NT2/D1 (cell line): ENCODE data around the gene EFHC1.

Experiments used
- DNase-seq: peaks from one replicate; pipeline ENCODE4 v3.0.0-alpha.2; 2011; ENCODE audit warnings: low read depth, low spot score
- H3K27me3 ChIP-seq: 2 replicates; pipeline ENCODE4 v1.6.0; 2011; ENCODE audit warnings: mild to moderate bottlenecking; ENCODE audit not compliant: insufficient read length, insufficient read depth
- H3K36me3 ChIP-seq: 2 replicates; pipeline ENCODE4 v1.6.1; 2011; ENCODE audit warnings: mild to moderate bottlenecking, low read length, mixed read lengths; ENCODE audit not compliant: insufficient read depth, insufficient read length
- H3K4me1 ChIP-seq: 2 replicates; pipeline ENCODE4 v1.5.1; 2011; ENCODE audit not compliant: insufficient read depth, insufficient read length
- H3K4me3 ChIP-seq: 2 replicates; pipeline ENCODE4 v1.5.1; 2011; ENCODE audit warnings: low read depth; ENCODE audit not compliant: insufficient read length
- H3K9ac ChIP-seq: 2 replicates; pipeline ENCODE4 v1.6.0; 2011; ENCODE audit warnings: low read depth; ENCODE audit not compliant: insufficient read length
- H3K9me3 ChIP-seq: 2 replicates; pipeline ENCODE4 v1.5.1; 2011; ENCODE audit warnings: mild to moderate bottlenecking, low read length; ENCODE audit not compliant: insufficient read depth
- SUZ12 ChIP-seq: IDR thresholded peaks from 2 replicates; pipeline ENCODE4 v1.6.1; 2011; ENCODE audit not compliant: insufficient read length, insufficient read depth; ENCODE audit errors: extremely low read depth
- YY1 ChIP-seq: IDR thresholded peaks from 2 replicates; pipeline ENCODE4 v1.6.1; 2011; ENCODE audit not compliant: insufficient read length, insufficient read depth
- ZNF274 ChIP-seq: IDR thresholded peaks from 2 replicates; pipeline ENCODE4 v1.6.1; 2011; ENCODE audit warnings: mild to moderate bottlenecking, low read depth, low read length

Gene EFHC1

DNA sequence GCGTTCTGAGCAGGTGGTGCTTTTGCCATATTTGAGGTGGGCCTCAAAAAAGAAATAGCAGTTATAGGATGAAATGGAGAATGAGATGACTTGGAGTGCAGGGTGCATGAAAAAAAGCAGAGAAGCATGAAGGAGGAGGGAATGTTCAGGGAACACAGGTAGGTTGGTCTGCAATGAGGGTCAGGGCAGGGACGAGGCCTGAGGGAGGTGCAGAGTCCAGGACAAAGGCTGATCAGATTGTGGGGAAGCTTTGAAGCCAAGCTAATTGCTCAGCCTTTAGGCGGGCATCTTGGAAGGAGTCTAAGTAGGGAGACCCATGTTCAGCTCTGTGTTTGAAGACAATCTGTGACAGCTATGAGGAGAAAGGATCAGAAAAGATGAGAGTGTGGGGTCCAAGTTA, 144.7 kb downstream of the EFHC1 start:
- DNase-seq = no peak
- no peak for TF ChIP-seq SUZ12
- TF ChIP-seq ZNF274 = no peak
- H3K9me3 ChIP-seq = no peaks in the 10 kb centered on the region
- H3K4me1 ChIP-seq = peaks cover 3% of the 10 kb centered on the region
- H3K4me3 ChIP-seq = no peak overlapping the region
- H3K36me3 ChIP-seq = peaks cover 25% of the 10 kb centered on the region
- no peaks in the 10 kb centered on the region for H3K27me3 ChIP-seq
- no peak overlapping the region for H3K9ac ChIP-seq

DNA sequence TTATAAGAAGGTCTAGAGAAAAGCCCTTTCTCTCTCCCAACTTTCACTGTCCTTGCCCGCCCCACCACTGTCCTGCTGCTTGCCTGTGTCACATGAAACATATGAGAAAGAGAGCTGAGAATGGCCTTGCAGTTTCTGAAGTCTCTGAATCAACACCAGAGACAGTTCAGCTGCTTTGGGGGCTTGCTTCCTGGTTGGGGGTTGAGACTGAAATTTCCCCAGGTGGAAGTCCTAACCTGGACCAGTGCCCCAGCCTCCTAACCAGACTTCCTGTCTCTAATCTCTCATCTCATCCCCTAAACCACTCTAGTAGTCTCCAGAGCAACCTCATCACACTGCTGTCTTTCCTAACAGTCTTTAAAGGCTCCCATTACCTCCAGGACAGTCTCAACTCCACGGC, 146.1 kb downstream of the EFHC1 start:
- DNase-seq = no peak
- peaks cover 8% of the 10 kb centered on the region for H3K4me1 ChIP-seq
- no peak overlapping the region for H3K9ac ChIP-seq
- H3K9me3 ChIP-seq = no peaks in the 10 kb centered on the region
- H3K27me3 ChIP-seq = no peaks in the 10 kb centered on the region
- no peak overlapping the region for H3K4me3 ChIP-seq
- peaks cover 25% of the 10 kb centered on the region for H3K36me3 ChIP-seq
- TF ChIP-seq YY1 (no peak), SUZ12 (no peak), ZNF274 (no peak)

DNA sequence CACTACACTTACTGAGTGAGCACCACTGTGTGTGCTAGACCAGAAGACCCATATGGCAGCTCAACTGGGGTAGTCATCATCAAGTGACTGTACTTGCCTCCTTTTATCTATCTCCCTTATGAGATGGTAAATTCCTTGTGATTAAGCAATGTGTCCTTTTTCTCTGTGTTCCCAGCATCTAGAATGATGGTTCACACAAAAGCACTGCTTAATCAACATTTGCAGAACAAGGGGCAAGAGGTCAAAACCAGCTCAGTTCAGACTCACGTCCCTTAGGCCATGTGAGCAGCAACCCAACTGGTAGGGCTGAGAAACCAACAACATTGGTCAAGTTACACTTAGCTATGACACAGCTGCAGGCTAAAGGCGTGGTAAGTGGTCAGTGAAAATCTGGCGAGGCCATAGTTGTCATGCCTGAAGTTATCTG, 146.7 kb downstream of the EFHC1 start:
- peaks cover 28% of the 10 kb centered on the region for H3K36me3 ChIP-seq
- DNase-seq = no peak

DNA sequence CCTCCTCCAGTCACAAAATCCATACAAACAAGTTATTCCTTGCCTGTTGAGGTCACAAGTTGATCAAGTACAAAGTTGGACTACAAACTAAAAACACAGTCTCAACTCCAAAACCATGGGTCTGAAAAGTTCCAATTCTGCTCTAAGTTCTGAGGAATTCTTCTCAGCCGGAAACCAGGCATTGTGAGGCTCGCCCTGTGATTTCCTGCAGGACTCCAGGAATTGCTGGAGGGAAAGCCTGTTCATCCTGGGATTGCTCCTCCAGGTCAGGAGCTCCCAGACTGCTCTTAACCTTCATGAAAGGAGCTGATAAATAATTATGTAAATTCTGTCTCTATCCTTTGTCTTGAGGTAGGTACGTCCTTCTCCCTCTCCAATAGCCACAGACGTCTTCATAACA, 148.2 kb downstream of the EFHC1 start:
- no peak overlapping the region for H3K9ac ChIP-seq
- H3K36me3 ChIP-seq = peaks cover 35% of the 10 kb centered on the region
- peaks cover 8% of the 10 kb centered on the region for H3K4me1 ChIP-seq
- DNase-seq = no peak
- H3K27me3 ChIP-seq = no peaks in the 10 kb centered on the region
- no peaks in the 10 kb centered on the region for H3K9me3 ChIP-seq
- TF ChIP-seq ZNF274 = no peak
- no peak for TF ChIP-seq YY1
- no peak overlapping the region for H3K4me3 ChIP-seq

More for the DNA sequence above, 146.7 kb downstream of the EFHC1 start:
- Histone ChIP-seq H3K9me3 (no peaks in the 10 kb centered on the region), H3K9ac (no peak overlapping the region), H3K4me3 (no peak overlapping the region), H3K4me1 (peaks cover 8% of the 10 kb centered on the region), H3K27me3 (no peaks in the 10 kb centered on the region)
- TF ChIP-seq ZNF274 = no peak
- TF ChIP-seq SUZ12 = no peak
- TF ChIP-seq YY1 = no peak

- no peak for DNase-seq
- no peak overlapping the region for H3K4me3 ChIP-seq
- H3K9me3 ChIP-seq = no peaks in the 10 kb centered on the region
- TF ChIP-seq ZNF274 (no peak), SUZ12 (no peak), YY1 (no peak)
- H3K9ac ChIP-seq = no peak overlapping the region
- peaks cover 27% of the 10 kb centered on the region for H3K36me3 ChIP-seq
- peaks cover 10% of the 10 kb centered on the region for H3K4me1 ChIP-seq
- no peaks in the 10 kb centered on the region for H3K27me3 ChIP-seq
Observed at GRCh38 chr6:52570291-52570700, 150.2 kb downstream of the EFHC1 start.

- no peaks in the 10 kb centered on the region for H3K9me3 ChIP-seq
- no peak overlapping the region for H3K9ac ChIP-seq
- no peak for DNase-seq
- TF ChIP-seq SUZ12 = no peak
- TF ChIP-seq YY1 = no peak
- no peak for TF ChIP-seq ZNF274
- H3K27me3 ChIP-seq = no peaks in the 10 kb centered on the region
- H3K4me3 ChIP-seq = no peak overlapping the region
- peaks cover 19% of the 10 kb centered on the region for H3K36me3 ChIP-seq
- peaks cover 11% of the 10 kb centered on the region for H3K4me1 ChIP-seq
Observed at GRCh38 chr6:52571099-52571755, 151.1 kb downstream of the EFHC1 start.

DNA sequence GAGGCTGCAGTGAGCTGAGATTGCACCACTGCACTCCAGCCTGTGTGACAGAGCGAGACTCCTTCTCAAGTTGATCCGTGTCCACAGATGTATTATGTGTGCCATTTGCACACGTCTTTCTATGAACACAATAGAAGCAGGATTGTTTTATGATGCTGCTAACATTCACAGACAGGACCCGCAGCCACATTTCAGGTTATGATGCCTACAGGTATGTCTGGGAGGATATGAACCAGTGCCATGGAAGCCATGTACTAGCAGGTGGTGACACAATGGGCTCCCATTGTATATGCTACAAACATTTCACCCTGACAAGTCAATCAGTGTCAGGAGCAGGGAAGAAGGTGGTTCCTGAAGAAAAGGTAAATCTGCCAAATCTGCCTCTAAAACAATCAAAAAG, 152.4 kb downstream of the EFHC1 start:
- no peak for TF ChIP-seq SUZ12
- TF ChIP-seq YY1 = no peak
- TF ChIP-seq ZNF274 = no peak
- no peak for DNase-seq
- H3K4me3 ChIP-seq = no peak overlapping the region
- peaks cover 11% of the 10 kb centered on the region for H3K4me1 ChIP-seq
- H3K27me3 ChIP-seq = no peaks in the 10 kb centered on the region
- H3K9me3 ChIP-seq = no peaks in the 10 kb centered on the region
- no peak overlapping the region for H3K9ac ChIP-seq
- peaks cover 15% of the 10 kb centered on the region for H3K36me3 ChIP-seq

GRCh38 chr6:52573295-52573694, 153.2 kb downstream of the EFHC1 start:
- Histone ChIP-seq H3K9ac (no peak overlapping the region), H3K4me1 (peaks cover 11% of the 10 kb centered on the region), H3K4me3 (no peak overlapping the region), H3K27me3 (no peaks in the 10 kb centered on the region), H3K9me3 (no peaks in the 10 kb centered on the region), H3K36me3 (peaks cover 11% of the 10 kb centered on the region)
- TF ChIP-seq SUZ12 (no peak), ZNF274 (no peak), YY1 (no peak)
- DNase-seq = no peak
